IPS-NIHi7 (cell line): ENCODE data around the gene MOGAT3.
A peak's percentile ranks its signal among the peaks of the same experiment; 100 is the strongest.

ENCODE experiments used
- DNase-seq: peaks from one replicate; pipeline ENCODE4 v3.0.0; 2012; ENCODE audit warnings: mixed read lengths; ENCODE audit errors: extremely low spot score

Gene MOGAT3

GRCh38 chr7:101172005-101172853 is 28.6 kb downstream of the MOGAT3 start:
- DNase-seq, result no peak

- no peak for DNase-seq
These were observed 29.4 kb downstream of the MOGAT3 start for GRCh38 chr7:101171442-101171837.

- DNase-seq, result no peak
These were observed 30.0 kb downstream of the MOGAT3 start for GRCh38 chr7:101170617-101171441.

- peak; percentile 66 for DNase-seq
These were observed 30.8 kb downstream of the MOGAT3 start for GRCh38 chr7:101169838-101170551.

- no peak for DNase-seq
These were observed 31.6 kb downstream of the MOGAT3 start for GRCh38 chr7:101169110-101169837.

- DNase-seq, result no peak
These were observed 32.3 kb downstream of the MOGAT3 start for GRCh38 chr7:101168412-101169049.

- no peak for DNase-seq
These were observed 33.0 kb downstream of the MOGAT3 start for GRCh38 chr7:101167645-101168411.

GRCh38 chr7:101166909-101167644 is 33.8 kb downstream of the MOGAT3 start:
- peak; percentile 65 for DNase-seq

GRCh38 chr7:101166648-101166908 is 34.3 kb downstream of the MOGAT3 start:
- DNase-seq, result peak; percentile 25

GRCh38 chr7:101165958-101166647 is 34.7 kb downstream of the MOGAT3 start:
- DNase-seq, result peak; percentile 18

GRCh38 chr7:101165075-101165957 is 35.5 kb downstream of the MOGAT3 start, which contains the start of gene VGF:
TSS of gene VGF (minus strand) at chr7:101165569. CDS start at chr7:101164843, 726 bp downstream.
- DNase-seq, result peak; percentile 88

GRCh38 chr7:101164071-101164840 is 36.6 kb downstream of the MOGAT3 start:
- peak; percentile 43 for DNase-seq

GRCh38 chr7:101163279-101164070 is 37.4 kb downstream of the MOGAT3 start:
- DNase-seq, result peak; percentile 16

GRCh38 chr7:101162551-101163278 is 38.1 kb downstream of the MOGAT3 start:
- peak; percentile 40 for DNase-seq

- no peak for DNase-seq
These were observed 39.0 kb downstream of the MOGAT3 start for GRCh38 chr7:101161692-101162471.
